Activated naive CD8-positive, alpha-beta T cell treated with anti-CD3 and anti-CD28 coated beads for 36 hours (primary cell): ENCODE results near the gene CABP1. TPM values are rescaled to one million over a fixed set of nuclear protein-coding genes. Genes with fewer than 3 reads are reported as not detected.
A peak's percentile ranks its signal among the peaks of the same experiment; 100 is the strongest.

Experiments used
- DNase-seq: peaks from one replicate; pipeline ENCODE4 v3.0.0; 2021
- H3K27ac Mint-ChIP-seq: one replicate; pipeline ENCODE4 v1.8.0; 2022; ENCODE audit warnings: mild to moderate bottlenecking, moderate library complexity, mixed read lengths
- H3K27me3 Mint-ChIP-seq: one replicate; pipeline ENCODE4 v1.8.0; 2022; ENCODE audit warnings: mild to moderate bottlenecking, mixed read lengths
- H3K36me3 Mint-ChIP-seq: one replicate; pipeline ENCODE4 v1.8.0; 2021; ENCODE audit warnings: mild to moderate bottlenecking, mixed read lengths
- H3K4me1 Mint-ChIP-seq: one replicate; pipeline ENCODE4 v1.8.0; 2021; ENCODE audit warnings: mixed read lengths
- H3K4me3 Mint-ChIP-seq: one replicate; pipeline ENCODE4 v1.8.0; 2022; ENCODE audit warnings: mild to moderate bottlenecking, moderate library complexity, mixed read lengths
- H3K9me3 Mint-ChIP-seq: one replicate; pipeline ENCODE4 v1.8.0; 2022; ENCODE audit warnings: mixed read lengths
- total RNA-seq, 2 experiments: library from RNA; stranded (reverse); gene quantifications; one replicate each; pipeline ENCODE4 v1.2.3, GENCODE V29; 2021

Gene CABP1
- total RNA-seq, 2 experiments from 2014 or later = 0.94 to 2.0 TPM

DNA sequence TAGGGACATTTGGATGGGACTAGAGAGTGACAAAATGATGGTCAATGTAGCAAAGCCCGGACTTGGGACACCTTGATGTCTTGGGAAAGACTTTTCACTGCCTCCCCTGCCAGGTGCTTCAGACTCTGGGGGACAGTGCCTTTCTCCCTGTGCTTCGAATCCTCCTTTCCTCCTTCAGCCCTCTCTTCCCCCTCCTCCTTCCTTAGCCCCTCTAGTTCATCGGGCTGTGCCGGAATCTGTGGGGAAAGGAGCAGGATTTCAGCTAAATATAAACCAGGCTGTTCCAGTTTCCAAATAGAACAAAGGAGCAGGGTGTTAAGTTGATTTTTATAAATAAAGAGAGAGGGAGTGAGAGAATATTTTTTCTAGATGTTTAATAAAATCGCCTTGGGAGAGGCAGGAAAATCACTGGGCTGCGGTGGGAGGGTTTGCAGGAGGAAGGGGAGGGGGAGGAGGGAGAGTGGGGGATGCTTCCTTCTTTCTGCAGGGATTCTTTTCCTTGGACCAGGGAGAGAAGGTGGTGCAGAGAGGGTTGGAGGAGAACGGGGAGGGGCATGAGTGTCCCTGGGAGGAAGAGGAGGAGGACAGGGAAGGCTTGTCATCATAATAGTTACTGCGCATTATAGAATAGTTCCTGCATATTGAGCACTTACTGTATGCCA lies 21.3 kb upstream of the CABP1 start:
- peaks cover 1% of the 10 kb centered on the region for H3K9me3 Mint-ChIP-seq
- peaks cover 11% of the 10 kb centered on the region for H3K4me1 Mint-ChIP-seq
- H3K27me3 Mint-ChIP-seq = peaks cover 33% of the 10 kb centered on the region
- H3K27ac Mint-ChIP-seq = no peak overlapping the region
- no peak for DNase-seq
- no peak overlapping the region for H3K4me3 Mint-ChIP-seq
- peaks cover 1% of the 10 kb centered on the region for H3K36me3 Mint-ChIP-seq

DNA sequence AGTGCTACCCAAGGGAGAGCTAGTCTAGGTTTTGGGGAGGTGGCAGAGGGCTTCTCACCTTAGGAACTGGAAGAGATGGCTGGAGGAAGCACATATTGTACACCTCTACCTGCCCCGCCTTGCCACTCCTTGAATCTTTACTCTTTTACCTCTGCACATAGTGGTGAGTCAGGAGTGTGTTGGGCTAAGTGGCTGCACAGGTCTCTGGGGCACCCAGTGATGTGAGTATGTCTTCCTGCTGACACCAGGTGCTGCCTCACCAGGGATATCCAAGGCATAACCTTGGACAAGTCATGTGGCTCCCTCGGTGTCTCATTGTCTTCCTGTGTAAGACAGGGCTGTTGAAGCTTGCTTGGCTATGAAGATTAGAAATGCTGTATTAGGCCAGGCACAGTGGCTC lies 19.8 kb upstream of the CABP1 start:
- Mint-ChIP-seq H3K4me3 (no peak overlapping the region), H3K27ac (no peak overlapping the region), H3K27me3 (peaks cover 33% of the 10 kb centered on the region), H3K9me3 (peaks cover 1% of the 10 kb centered on the region), H3K36me3 (peaks cover 1% of the 10 kb centered on the region), H3K4me1 (no peaks in the 10 kb centered on the region)
- no peak for DNase-seq

DNA sequence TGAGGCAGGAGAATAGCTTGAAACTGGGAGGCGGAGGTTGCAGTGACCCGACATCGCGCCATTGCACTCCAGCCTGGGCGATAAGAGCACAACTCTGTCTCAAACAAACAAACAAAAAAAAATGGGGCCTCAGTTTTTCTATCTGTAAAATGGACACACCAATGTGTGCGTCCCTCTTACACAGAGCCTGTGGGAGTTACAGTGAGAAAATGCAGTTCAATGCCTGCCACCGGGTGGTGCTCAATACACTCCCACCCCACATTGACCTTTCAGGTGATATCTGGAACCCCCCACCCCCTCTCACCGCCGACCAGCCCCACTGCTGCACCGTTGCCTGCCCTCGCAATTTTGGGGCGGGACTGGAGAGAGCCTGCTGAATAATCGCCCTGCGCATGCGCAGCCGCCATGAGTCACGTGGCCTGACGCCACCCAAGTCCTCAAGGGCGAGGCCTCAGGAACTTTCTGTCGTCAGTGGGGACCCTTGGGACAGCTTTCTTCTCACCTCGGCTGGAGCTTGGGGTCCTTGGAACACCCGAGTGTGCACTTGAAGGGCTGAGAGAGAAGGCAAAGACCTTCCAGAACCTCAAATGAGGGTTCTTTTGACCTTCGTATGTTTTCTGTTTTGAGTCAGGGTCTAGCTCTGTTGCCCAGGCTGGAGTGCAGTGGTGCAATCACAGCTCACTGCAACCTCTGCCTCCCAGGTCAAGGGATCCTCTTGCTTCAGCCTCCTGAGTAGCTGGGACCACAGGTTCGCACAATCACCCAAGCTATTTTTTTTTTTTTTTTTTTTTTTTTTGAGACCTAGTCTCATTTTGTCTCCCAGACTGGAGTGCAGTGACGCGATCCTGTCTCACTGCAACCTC lies 14.6 kb upstream of the CABP1 start:
- H3K27ac Mint-ChIP-seq = no peak overlapping the region
- peak; percentile 36 for DNase-seq
- no peaks in the 10 kb centered on the region for H3K36me3 Mint-ChIP-seq
- peaks cover under 1% of the 10 kb centered on the region for H3K27me3 Mint-ChIP-seq
- H3K4me3 Mint-ChIP-seq = no peak overlapping the region
- H3K4me1 Mint-ChIP-seq = no peaks in the 10 kb centered on the region
- no peaks in the 10 kb centered on the region for H3K9me3 Mint-ChIP-seq

DNA sequence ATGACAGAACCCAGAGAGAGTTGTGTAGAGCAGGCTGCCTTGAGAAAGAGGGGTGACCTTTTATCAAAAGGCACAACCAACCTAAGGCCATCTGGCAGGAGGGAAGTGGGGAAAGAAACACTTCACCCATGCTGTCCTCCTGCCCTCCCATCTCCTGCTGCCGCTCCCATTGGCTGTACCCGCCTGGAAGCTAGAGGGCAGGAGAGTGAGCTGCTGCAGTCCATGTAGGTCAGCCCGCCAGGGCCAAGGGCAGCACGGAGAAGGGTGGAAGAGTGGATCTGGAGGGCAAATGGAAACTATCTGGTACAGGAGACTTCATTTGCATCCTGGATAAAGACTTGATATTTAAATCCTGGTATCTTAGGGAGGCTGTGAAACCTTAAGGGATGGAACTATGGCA lies 11.5 kb upstream of the CABP1 start:
- Mint-ChIP-seq H3K9me3 (no peaks in the 10 kb centered on the region), H3K27me3 (no peaks in the 10 kb centered on the region), H3K4me1 (no peaks in the 10 kb centered on the region), H3K27ac (no peak overlapping the region), H3K36me3 (no peaks in the 10 kb centered on the region), H3K4me3 (no peak overlapping the region)
- DNase-seq = no peak

DNA sequence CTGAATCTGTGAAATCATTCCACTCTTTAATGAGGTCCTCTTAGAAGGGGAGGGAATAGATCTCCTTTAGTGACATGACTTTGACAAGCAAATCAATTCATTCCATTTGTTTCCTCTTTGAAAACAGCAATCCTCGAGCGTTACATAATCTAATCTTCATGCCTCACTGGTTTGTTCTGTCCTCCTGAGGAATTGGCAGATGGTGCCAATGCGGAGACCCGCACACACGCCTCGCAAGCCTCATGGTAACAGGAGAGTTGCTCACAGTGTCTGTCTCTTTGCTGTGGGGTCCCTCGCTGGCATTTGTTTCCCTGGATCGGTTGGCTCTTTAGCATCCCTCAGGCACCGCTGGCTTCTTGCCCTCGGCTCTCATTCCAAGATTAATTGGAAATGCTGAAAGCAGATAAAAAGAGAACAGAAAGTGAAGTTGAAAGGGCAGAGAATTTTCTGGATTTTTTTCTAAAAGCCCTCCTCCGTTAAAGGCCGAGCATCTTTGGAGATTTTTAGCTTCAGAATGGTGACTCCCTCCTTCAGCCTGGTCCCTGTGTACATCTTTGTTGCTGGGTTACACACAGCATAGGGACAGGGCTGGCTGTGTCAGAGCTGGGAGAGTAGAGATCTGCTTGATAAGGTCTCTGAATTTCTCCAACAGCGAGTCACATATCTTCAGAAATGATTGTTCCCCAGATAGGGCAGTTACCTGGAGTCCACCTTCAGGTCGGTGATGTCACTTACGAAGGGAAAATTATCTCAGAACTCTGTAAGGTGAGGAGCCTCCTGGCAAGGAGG lies 10.1 kb upstream of the CABP1 start:
- H3K27ac Mint-ChIP-seq = no peak overlapping the region
- no peak for DNase-seq
- H3K27me3 Mint-ChIP-seq = no peaks in the 10 kb centered on the region
- no peaks in the 10 kb centered on the region for H3K9me3 Mint-ChIP-seq
- H3K4me1 Mint-ChIP-seq = no peaks in the 10 kb centered on the region
- no peak overlapping the region for H3K4me3 Mint-ChIP-seq
- no peaks in the 10 kb centered on the region for H3K36me3 Mint-ChIP-seq

DNA sequence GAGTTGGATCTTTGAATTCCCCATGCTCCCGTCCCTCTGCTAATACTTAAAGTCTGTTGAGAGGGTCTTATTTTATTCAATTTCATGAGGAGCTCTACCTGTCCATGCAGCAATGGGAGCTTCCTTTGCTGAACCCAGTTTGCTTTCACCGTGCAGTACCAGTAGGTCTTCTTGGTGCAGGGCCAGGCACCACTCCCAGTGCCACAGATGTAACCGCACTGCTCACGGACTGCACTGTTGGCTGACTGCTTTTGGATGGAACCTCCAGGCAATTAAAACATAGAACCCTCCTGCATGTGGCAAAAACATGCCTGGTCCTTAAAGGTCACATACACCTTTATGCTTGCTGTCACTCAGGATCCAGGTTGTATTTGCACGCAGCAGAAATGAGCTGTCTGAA lies 9.3 kb upstream of the CABP1 start:
- Mint-ChIP-seq H3K9me3 (no peaks in the 10 kb centered on the region), H3K27me3 (no peaks in the 10 kb centered on the region), H3K27ac (no peak overlapping the region), H3K4me1 (no peaks in the 10 kb centered on the region), H3K36me3 (no peaks in the 10 kb centered on the region), H3K4me3 (no peak overlapping the region)
- DNase-seq = no peak

DNA sequence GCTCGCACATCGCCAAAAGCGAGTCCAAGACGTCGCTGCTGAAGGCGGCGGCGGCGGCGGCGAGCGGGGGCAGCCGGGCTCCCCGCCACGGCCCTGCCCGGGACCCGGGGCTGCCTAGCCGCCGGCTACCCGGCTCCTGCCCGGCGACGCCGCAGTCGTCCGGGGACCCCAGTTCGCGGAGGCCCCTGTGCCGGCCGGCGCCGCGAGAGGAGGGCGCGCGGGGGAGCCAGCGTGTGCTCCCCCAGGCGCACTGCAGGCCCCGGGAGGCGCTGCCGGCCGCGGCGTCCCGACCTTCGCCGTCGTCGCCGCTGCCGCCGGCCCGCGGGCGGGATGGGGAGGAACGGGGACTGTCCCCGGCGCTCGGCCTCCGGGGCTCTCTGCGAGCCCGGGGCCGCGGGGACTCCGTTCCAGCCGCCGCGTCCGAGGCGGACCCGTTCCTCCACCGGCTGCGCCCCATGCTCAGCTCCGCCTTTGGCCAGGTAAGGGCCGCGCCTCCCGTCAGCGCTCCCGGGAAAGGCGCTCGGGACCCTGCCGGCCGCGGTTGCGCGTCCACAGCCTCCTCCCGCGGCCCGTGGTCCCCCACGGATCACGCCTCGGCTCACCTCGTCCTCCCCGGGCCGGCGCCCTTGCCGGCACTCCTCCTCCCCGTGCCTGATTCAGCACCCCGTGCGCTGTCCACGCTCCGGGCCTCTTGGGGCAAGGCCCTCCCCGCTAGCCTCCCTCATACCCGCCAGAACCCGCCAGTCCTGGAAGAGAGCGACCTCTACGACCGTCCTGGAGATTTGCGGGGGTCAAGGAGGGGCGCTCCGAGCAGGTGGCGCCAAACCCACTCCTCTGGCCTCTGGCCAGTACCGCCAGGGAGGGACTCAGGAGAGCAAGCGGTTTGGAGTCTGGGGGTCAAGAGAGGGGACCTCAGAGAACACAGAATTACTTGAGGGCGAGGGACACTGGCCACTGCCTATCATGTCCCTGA lies 721 bp downstream of the CABP1 start:
- no peaks in the 10 kb centered on the region for H3K36me3 Mint-ChIP-seq
- H3K27me3 Mint-ChIP-seq = peaks cover 52% of the 10 kb centered on the region
- H3K9me3 Mint-ChIP-seq = no peaks in the 10 kb centered on the region
- H3K4me1 Mint-ChIP-seq = peaks cover 10% of the 10 kb centered on the region
- peak; percentile 67 for DNase-seq
- no peak overlapping the region for H3K27ac Mint-ChIP-seq
- peak overlapping the region; percentile 68 for H3K4me3 Mint-ChIP-seq

DNA sequence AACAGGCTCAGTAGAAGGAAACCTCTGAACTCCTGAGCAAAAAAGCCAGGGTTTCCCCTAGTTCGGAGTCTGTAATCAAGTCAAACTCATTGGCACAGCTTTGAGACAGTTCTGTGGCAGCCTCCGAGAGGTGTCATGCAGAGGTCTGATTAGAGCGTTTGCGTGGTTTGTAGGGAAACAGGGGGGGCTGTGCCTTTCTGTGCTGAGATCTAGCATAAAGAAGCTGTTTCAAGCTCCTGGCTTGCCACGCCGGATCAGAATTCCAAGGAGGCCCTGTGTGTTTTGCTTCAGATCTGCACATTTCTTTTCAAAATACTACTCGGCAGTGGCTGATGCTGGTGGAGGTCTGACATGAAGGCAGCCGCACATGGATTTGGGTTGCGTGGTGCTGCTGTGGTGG lies 1.7 kb downstream of the CABP1 start:
- no peak for DNase-seq
- H3K9me3 Mint-ChIP-seq = no peaks in the 10 kb centered on the region
- H3K36me3 Mint-ChIP-seq = no peaks in the 10 kb centered on the region
- H3K27ac Mint-ChIP-seq = no peak overlapping the region
- peaks cover 62% of the 10 kb centered on the region for H3K27me3 Mint-ChIP-seq
- H3K4me3 Mint-ChIP-seq = no peak overlapping the region
- H3K4me1 Mint-ChIP-seq = peaks cover 10% of the 10 kb centered on the region

DNA sequence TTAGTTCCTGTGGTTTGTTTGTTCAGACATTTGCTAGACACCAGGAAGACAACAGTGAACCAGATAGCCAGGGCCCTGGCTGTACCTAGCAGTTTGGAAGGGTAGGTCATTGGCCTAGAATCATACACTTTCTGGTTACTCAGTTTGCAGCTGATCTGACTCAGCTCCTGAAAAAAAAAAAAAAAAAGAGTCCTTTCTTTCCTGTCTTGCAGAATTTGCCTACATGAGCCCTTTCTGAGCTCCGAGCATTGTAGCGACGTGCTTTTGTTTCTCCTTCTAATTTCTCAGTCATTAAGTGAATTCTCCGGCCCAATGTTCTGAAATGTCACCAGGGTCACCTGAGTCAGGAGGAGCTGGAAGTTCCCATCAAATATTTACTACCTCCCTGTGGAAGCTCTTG lies 2.4 kb downstream of the CABP1 start:
- Mint-ChIP-seq H3K36me3 (no peaks in the 10 kb centered on the region), H3K4me3 (no peak overlapping the region), H3K27ac (no peak overlapping the region), H3K9me3 (no peaks in the 10 kb centered on the region), H3K4me1 (peaks cover 10% of the 10 kb centered on the region), H3K27me3 (peaks cover 64% of the 10 kb centered on the region)
- DNase-seq = no peak

DNA sequence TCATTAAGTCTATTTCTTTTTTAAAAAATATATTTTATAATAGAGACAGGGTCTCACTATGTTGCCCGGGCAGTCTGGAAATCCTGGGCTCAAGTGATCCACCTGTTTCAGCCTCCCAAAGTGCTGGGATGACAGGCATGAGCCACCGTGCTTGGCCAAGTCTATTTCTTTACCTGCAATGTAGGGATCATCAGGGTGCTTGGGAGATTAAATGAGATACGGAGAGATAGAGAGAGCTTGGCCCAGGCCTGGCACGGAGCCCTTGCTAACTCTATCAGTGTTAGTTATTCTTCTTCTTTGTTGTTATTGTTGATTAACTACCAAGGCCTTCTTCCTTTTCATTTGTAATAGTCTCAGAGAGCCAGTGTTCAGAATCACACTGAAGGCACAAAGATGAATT lies 3.1 kb downstream of the CABP1 start:
- no peaks in the 10 kb centered on the region for H3K9me3 Mint-ChIP-seq
- no peak overlapping the region for H3K27ac Mint-ChIP-seq
- no peak for DNase-seq
- peaks cover 71% of the 10 kb centered on the region for H3K27me3 Mint-ChIP-seq
- no peaks in the 10 kb centered on the region for H3K36me3 Mint-ChIP-seq
- no peak overlapping the region for H3K4me3 Mint-ChIP-seq
- H3K4me1 Mint-ChIP-seq = peaks cover 12% of the 10 kb centered on the region

DNA sequence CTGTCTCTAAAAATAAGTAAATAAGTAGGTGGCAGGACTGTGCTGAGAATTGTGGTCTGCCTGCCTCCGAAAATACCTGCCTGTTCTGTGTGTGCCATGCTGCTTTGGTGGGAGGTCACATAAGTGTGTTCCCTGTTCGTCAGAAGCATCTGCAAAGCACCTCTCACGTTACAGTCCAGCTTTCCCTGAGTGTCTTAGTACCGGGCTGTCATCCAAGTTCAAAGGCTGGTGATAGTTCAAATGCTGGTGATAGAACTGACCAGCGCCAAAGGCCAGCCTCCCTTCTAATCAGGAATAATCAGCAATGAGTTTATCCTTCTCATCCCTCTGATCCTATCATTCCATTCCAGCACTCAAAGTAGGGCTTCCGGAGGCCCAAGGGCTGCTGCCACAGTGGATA lies 5.6 kb downstream of the CABP1 start:
- no peak for DNase-seq
- Mint-ChIP-seq H3K9me3 (no peaks in the 10 kb centered on the region), H3K36me3 (no peaks in the 10 kb centered on the region), H3K27ac (no peak overlapping the region), H3K4me3 (no peak overlapping the region), H3K27me3 (peaks cover 89% of the 10 kb centered on the region), H3K4me1 (peaks cover 19% of the 10 kb centered on the region)

DNA sequence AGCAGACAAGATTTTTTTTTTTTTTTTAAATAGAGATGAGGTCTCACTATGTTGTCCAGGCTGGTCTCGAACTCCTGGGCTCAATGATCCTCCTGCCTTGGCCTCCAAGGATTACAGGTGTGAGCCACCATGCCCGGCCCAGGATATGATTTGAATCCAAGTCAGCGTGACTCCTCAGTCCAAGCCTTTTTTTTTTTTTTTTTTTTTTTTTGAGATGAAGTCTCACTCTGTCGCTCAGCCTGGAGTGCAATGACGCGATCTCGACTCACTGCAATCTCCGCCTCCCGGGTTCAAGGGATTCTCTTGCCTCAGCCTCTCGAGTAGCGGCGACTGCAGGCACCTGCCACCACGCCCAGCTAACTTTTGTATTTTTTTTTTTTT lies 6.9 kb downstream of the CABP1 start:
- Mint-ChIP-seq H3K27ac (no peak overlapping the region), H3K4me1 (peaks cover 14% of the 10 kb centered on the region), H3K27me3 (peaks cover 89% of the 10 kb centered on the region), H3K9me3 (no peaks in the 10 kb centered on the region), H3K36me3 (no peaks in the 10 kb centered on the region), H3K4me3 (no peak overlapping the region)
- no peak for DNase-seq

DNA sequence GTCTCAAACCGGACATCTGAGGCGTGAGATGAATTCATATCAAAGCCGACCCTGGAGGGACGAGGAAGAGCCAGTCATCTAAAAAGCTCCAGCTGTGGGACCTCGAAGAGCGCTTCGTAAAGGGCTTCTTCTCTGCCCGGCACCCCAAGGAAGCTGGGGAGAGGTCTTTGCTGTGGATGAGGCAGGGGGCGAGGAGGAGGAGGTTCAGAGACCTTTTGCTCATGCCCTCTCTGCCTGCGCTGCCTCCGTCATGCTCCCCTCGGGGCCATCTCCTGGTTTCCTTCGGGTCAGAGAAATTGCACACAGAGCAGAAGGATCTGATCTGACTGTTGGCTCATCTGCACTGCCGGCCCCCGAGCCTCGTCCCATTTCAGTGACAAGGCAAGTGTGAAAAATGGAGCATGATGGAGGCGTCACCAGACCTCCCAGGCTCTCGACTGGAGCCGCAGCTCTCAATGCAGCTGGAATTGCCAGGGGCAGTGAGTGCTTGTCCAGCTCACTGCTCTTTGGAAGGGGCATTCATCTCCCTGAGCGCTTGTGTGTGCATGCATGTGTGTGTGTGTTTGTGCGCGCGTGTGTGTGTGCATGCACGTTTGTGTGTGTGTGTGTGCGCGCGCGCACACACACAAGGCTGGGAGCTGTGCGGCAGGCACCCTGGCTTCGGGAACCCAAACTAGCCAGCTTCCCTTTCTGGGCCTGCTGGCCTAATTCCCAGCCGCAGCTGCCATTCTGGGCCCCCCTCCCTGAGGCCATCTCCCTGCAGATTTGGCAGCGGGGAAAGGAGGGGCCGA lies 9.2 kb downstream of the CABP1 start:
- no peaks in the 10 kb centered on the region for H3K36me3 Mint-ChIP-seq
- no peaks in the 10 kb centered on the region for H3K9me3 Mint-ChIP-seq
- no peak for DNase-seq
- no peak overlapping the region for H3K27ac Mint-ChIP-seq
- H3K4me3 Mint-ChIP-seq = peak overlapping the region; percentile 70
- peaks cover 14% of the 10 kb centered on the region for H3K4me1 Mint-ChIP-seq
- peaks cover 80% of the 10 kb centered on the region for H3K27me3 Mint-ChIP-seq

DNA sequence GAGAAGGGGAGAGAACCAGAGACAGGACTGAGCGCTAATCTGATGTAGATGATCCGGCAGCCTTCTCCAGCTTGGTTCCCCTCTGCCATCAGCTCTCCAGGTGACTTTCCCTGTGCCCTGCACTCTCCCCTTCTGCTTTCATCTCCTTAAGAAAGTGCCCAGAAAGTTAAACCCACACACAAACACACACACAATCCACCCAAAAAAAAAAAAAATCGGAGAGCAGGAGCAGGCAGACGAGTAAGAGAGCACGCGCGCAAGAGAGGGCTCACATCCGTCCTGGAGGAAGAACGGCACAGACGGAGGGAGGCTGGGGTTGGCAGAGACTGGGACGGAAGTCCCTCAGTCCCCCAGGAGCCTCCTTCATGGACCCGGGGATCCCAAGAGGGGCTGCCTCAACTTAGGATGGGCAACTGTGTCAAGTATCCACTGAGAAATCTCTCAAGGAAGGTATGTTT lies 9.8 kb downstream of the CABP1 start:
- H3K27me3 Mint-ChIP-seq = peaks cover 74% of the 10 kb centered on the region
- no peaks in the 10 kb centered on the region for H3K9me3 Mint-ChIP-seq
- no peak overlapping the region for H3K27ac Mint-ChIP-seq
- DNase-seq = no peak
- peak overlapping the region; percentile 41 for H3K4me3 Mint-ChIP-seq
- peaks cover 14% of the 10 kb centered on the region for H3K4me1 Mint-ChIP-seq
- no peaks in the 10 kb centered on the region for H3K36me3 Mint-ChIP-seq
